ENCODE data around the gene LRMDA.

Gene LRMDA

GRCh38 chr10:75939541-75939940 is 508.1 kb downstream of the LRMDA start:
- DNase-seq, result no peak

- no peak for DNase-seq
These were observed 509.3 kb downstream of the LRMDA start for GRCh38 chr10:75940742-75941141.

- no peak for DNase-seq
These were observed 509.9 kb downstream of the LRMDA start for GRCh38 chr10:75941223-75941801.

DNA sequence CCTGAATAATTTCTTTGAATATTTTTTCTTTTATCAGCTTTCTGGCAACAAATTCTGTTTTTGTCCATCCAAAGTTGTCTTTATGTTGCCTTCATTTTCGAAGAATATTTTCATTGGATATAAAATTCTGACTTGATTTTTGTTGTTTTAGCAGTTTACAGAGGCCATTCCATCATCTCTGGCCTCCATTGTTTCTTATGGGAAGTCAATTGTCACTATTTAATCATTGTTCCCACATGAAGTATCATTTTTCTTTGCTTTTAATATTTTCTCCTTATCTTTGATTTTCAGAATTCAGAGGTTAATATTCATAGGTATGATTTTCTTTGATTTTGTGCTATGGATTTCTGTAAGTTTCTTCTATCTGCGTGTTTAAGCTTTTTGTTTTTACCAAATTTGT is 512.6 kb downstream of the LRMDA start:
- no peak for DNase-seq

GRCh38 chr10:75948583-75948982 is 517.2 kb downstream of the LRMDA start:
- no peak for DNase-seq

DNA sequence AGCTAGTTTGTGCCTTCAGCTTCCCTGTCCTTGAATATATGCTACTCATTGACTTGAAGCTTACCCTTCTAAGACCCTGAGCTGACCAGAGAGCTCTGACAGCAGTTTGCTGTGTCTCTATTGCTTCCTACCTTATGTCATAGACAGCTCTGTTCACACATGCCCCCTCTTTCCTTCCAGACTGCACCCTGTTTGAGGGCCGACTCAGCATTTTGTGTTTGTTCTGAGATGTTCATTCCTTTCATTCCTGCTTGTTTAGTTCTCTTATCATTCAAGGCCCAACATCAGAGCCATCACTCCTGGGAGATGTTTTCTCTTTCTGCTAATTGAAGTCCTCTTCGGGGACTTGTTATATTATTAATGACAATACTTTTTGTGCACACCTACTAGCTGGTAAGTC is 518.9 kb downstream of the LRMDA start:
- no peak for DNase-seq

DNA sequence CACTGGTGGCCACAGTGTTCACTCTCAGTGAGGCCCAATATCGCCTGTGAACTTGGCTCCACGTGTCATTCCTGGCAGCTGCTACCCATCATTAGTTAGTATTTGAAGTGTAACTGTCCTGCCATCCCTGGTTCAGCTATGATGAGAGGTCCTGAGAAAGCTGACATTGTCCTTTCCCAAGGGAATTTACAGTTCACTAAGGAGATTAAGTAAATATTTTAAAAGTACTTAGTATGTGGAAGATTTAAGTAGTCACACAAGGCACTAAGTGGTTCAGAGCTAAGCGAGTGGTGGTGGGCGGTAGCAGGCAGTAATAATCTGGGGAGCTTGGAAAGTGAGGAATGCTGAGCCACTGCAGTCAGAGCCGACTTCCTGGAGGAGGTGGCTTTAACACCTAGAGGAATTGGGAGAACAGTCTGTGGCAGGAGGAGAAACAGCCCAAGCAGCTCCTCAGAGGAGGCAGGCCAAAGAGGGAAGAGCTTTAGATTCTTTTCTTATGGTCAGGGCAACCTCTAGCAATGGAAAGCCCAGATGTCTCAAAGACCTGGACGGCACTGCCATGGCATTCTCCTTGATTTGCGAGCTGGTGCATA is 519.7 kb downstream of the LRMDA start:
- DNase-seq, result no peak

DNA sequence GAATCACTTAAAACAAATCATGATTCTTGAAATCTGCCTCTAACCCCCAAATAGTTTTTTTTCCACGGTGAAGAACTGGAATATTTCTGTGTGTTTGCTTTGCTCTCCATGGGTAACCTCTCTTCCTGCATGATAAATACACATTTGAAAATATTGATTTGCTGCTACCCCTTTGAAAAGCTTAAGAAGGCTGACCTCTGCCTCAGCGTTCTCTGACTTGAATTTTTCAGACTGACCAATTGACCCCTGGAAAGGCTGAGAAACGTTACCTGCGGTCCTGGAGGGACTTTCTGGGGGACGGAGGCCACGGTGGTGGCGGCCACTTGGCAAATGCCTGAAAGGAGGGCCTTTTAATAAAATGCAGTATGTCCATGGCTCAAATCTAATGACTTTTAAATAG is 520.2 kb downstream of the LRMDA start:
- no peak for DNase-seq

- no peak for DNase-seq
These were observed 520.7 kb downstream of the LRMDA start for GRCh38 chr10:75952093-75952492.

- no peak for DNase-seq
These were observed 523.1 kb downstream of the LRMDA start for GRCh38 chr10:75954486-75954885.

- no peak for DNase-seq
These were observed 524.6 kb downstream of the LRMDA start for GRCh38 chr10:75955973-75956502.

- DNase-seq, result no peak
These were observed 525.2 kb downstream of the LRMDA start for GRCh38 chr10:75956624-75957023.

GRCh38 chr10:75957314-75958120 is 526.1 kb downstream of the LRMDA start:
- DNase-seq, result no peak

GRCh38 chr10:75959209-75959608 is 527.8 kb downstream of the LRMDA start:
- DNase-seq, result no peak

DNA sequence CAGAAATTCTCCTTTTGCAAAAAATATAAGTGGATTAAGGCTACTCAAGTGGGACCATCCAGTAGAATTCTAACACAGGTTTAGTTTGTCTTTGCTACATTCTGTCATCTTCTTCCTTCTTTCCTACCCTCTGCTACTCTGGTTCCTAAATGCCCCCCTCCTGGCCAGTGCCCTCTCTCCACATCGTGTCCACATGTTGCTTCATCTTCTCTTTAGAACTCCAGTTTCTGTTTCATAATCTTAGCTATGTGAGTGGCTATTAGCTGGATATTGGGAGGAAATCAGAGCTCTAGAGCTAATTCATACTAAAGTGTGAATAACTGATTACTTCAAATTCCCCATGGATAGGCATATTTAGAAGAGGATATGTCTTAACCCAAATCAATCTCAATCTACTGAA is 528.5 kb downstream of the LRMDA start:
- DNase-seq, result no peak

DNA sequence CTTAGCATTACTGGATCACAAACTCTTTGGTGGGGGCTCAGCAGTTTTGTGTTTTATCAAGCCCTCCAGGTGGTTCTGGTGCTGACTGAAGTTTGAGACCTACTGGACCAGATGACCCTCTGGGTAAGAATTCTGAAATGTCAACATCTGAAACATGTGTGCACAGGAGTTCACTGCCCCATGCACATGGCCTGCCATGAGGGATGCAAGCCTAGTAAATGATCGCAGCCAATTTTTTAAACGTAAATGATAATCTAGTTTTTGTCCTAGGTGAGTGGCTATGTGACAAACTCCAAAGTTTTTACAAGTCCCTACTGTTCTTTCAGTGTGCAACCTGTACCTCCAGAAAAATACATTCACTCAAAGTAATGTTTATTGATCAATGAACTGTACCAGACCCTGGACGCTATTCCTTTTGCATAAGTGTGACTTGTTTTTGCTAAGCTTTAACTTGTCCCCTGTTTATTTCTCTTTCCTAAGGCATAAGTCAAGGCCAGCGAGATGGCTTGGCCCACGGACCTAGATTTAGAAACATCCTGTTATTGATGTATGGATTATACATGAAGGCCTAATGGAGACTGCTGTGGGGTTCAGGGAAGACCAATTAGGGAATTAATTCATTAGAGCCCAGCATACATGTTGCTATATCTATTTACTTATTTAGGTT is 531.1 kb downstream of the LRMDA start:
- DNase-seq, result no peak

GRCh38 chr10:75967491-75967890 is 536.1 kb downstream of the LRMDA start:
- no peak for DNase-seq

- DNase-seq, result no peak
These were observed 537.6 kb downstream of the LRMDA start for GRCh38 chr10:75969031-75969430.

DNA sequence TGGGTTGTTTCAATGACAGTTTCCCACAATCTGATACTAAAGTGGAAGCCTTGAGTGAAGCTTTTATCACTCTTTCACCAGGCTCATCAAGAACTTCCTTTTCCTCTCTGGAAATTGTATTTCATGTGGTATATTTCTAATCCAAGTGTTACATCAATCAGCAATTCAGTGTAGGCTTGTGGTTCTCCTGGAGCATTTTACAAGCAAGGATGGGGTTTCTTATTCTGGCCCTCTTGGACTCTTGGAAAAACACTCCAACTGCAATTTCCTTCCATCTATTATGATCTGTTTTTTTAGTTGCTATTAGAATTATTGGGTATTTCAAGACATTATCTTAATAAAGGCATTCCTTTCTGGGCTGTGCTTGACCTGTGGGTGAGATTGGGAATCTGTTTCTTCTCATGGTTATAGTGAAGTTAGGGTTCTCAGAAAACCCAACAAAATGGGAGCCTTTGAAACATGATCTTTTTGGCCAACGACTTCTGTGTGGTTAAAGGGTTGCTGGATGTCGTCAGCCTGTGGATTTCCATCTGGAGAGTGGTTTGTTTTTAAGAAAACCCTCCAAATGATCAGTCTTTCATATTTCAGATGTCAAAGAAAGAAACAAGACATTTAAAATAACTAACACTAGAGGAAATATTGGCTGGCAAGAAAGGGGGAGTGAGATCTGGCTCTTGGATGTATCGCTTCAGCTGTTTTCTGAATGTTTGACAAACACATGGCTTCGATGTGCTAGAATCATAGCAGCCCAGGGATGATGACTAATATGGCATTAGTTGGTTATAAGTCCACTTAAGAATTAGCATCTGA is 540.2 kb downstream of the LRMDA start:
- DNase-seq, result no peak

- no peak for DNase-seq
These were observed 541.3 kb downstream of the LRMDA start for GRCh38 chr10:75972491-75973276.

- DNase-seq, result no peak
These were observed 542.7 kb downstream of the LRMDA start for GRCh38 chr10:75974080-75974479.

GRCh38 chr10:75976681-75977080 is 545.3 kb downstream of the LRMDA start:
- no peak for DNase-seq
